ENCODE measurements around the gene RTEL1.

RTEL1 gene

DNA sequence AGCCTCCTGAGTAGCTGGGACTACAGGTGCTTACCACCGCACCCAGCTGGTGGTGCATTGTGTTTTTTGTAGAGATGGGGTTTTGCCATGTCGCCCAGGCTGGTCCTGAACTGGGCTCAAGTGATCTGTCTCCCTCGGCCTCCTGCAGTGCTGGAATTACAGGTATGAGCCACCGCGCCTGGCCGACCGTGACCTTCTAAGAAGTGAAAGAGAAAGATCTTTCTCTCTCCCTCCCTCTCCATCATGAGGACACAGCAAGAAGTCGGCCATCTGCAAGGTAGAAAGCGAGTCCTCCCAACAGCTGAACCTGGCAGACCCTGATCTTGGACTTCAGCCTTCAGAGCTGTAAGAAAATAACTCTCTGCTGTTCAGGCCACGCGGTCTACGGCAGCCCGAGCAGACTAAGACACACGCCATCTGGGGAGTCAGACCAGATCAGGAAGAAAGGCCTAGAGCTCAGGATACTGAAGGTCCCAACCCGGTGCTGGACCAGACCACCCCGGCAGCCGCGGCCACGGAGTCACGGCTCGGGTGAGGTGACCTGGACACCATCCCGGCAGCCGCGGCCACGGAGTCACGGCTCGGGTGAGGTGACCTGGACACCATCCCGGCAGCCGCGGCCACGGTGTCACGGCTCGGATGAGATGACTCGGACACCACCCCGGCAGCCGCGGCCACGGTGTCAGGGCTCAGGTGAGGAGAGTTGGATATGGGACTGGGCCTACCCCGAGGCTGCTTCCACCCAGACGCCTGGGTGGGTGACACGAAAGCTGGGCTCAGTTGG is 40.8 kb upstream of the RTEL1 start:
- DNase-seq (ENCODE audit: low spot score), result peak; percentile 61
- TF ChIP-seq, protein P1, sequence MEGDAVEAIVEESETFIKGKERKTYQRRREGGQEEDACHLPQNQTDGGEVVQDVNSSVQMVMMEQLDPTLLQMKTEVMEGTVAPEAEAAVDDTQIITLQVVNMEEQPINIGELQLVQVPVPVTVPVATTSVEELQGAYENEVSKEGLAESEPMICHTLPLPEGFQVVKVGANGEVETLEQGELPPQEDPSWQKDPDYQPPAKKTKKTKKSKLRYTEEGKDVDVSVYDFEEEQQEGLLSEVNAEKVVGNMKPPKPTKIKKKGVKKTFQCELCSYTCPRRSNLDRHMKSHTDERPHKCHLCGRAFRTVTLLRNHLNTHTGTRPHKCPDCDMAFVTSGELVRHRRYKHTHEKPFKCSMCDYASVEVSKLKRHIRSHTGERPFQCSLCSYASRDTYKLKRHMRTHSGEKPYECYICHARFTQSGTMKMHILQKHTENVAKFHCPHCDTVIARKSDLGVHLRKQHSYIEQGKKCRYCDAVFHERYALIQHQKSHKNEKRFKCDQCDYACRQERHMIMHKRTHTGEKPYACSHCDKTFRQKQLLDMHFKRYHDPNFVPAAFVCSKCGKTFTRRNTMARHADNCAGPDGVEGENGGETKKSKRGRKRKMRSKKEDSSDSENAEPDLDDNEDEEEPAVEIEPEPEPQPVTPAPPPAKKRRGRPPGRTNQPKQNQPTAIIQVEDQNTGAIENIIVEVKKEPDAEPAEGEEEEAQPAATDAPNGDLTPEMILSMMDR (IDR thresholded peaks at IDR 0.05; ENCODE audit: extremely low read depth, insufficient read depth, missing control alignments), result no peak
- in situ Hi-C loops (cut with MboI; ENCODE audit: low pct_unique_long_range_greater_than_20kb, low sequenced_read_pairs, unreplicated experiment), result no loop called here

GRCh38 chr20:63617876-63618265 is 40.2 kb upstream of the RTEL1 start:
- peak; percentile 32 for DNase-seq (ENCODE audit: low spot score)
- TF ChIP-seq, protein P1 (IDR thresholded peaks at IDR 0.05; ENCODE audit: extremely low read depth, insufficient read depth, missing control alignments), result no peak

DNA sequence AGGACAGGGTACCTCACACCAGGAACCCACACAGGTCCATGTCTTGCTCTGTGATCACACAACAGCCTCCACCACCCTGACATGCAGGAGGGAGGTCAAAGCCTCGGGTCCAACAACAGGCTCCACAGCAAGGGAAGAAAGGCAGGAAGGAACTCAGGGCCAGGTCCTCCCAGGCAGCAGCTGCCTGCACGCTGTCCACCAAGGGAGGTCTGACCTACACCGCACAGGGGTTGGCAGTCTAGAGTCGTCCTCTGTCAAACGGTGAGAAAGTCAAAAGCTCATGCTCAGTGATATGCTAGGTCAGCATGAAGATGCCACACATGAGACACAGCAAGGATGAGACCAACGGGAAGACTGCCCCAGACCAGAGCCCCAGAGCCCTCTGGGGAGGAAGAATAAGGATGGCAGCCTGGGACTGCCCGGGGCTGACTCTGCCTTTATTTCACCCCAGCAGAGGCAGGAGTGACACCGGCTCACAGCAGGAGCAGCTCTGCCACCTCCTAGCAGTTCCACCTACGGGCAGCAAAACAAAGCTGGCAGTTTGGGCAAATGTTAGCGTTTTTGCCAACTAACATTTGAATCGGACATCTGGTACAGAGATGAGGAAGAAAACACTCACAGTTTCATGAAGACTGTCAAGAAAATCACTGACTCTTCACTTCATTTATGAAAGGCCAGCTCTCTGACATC is 39.7 kb upstream of the RTEL1 start:
- in situ Hi-C loops (cut with MboI; ENCODE audit: low pct_unique_long_range_greater_than_20kb, low sequenced_read_pairs, unreplicated experiment), result no loop called here
- DNase-seq (ENCODE audit: low spot score), result no peak
- TF ChIP-seq, protein P1 (IDR thresholded peaks at IDR 0.05; ENCODE audit: extremely low read depth, insufficient read depth, missing control alignments), result no peak

More at GRCh38 chr20:63617876-63618265, 40.2 kb upstream of the RTEL1 start:
- in situ Hi-C loops (cut with MboI; ENCODE audit: low pct_unique_long_range_greater_than_20kb, low sequenced_read_pairs, unreplicated experiment), result no loop called here

DNA sequence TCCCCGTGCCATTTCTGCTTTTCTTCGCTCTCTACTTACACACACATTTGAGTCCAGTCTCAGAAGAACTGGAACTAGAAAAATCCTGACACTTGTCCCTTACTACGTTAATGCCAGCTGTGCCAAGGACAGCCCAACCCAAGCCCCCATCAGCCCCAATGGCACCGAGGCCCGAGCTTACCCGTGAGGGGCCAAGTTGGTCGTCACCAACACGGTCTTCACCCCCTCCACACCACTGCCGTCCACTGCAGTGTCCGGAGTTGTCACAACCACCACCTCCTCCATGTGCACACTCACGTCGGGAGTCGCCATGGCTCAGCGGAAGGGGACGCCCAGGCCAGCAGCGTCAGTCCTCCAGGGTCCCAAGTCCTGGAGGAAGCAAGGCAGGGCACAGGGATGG is 39.0 kb upstream of the RTEL1 start:
- DNase-seq (ENCODE audit: low spot score), result no peak
- TF ChIP-seq, protein P1 (IDR thresholded peaks at IDR 0.05; ENCODE audit: extremely low read depth, insufficient read depth, missing control alignments), result no peak
- in situ Hi-C loops (cut with MboI; ENCODE audit: low pct_unique_long_range_greater_than_20kb, low sequenced_read_pairs, unreplicated experiment), result no loop called here

DNA sequence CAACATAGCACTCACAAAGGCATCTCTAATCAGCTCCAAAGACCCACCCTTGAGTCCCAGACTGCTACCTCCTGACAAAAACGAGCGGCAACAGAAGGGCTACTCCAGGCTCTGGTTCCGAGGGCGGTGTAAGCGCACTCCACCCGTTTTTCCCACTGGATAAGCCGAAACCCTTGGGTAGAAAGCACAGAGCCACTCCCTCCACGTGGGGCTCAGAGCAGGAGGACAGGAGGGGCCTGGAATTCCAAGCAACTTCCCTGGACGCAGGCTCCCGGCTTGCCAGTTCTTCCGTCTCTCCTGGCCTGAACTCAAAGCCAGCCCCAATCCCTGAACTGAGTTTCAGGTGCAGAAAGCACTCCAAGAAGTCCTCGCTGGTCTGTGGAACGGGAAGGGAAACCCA is 38.6 kb upstream of the RTEL1 start:
- TF ChIP-seq, protein P1 (IDR thresholded peaks at IDR 0.05; ENCODE audit: extremely low read depth, insufficient read depth, missing control alignments), result no peak
- no peak for DNase-seq (ENCODE audit: low spot score)
- in situ Hi-C loops (cut with MboI; ENCODE audit: low pct_unique_long_range_greater_than_20kb, low sequenced_read_pairs, unreplicated experiment), result no loop called here

DNA sequence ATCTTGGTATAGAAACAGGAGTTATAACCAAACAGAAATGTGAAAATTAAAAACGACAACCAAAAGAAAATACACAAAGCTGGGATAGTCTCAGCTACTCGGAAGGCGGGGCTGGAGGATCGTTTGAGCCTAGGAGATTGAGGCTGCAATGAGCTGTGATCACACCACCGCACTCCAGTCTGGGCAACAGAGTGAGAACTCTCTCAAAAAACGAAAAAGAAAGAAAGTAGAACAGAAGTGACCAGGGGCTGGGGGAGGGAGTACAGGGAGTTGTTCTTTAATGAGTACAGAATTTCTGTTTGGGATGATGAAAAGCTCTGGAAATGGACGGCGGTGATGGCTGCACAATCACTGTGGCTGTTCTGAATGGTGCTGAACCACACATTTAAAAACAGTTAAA is 37.1 kb upstream of the RTEL1 start:
- TF ChIP-seq, protein P1 (IDR thresholded peaks at IDR 0.05; ENCODE audit: extremely low read depth, insufficient read depth, missing control alignments), result no peak
- in situ Hi-C loops (cut with MboI; ENCODE audit: low pct_unique_long_range_greater_than_20kb, low sequenced_read_pairs, unreplicated experiment), result no loop called here
- no peak for DNase-seq (ENCODE audit: low spot score)

Measured in GM13977 (cell line).